Esophagus squamous epithelium (tissue), 4 donors: ENCODE results near the gene DOCK2.

Experiments used
- CTCF ChIP-seq, 6 experiments: fragments of 450-650 bp in 4 of 6; fragments of 200-600 bp in 2 of 6; sonication (generic) in 2 of 6; IDR thresholded peaks; one replicate each; pipeline ENCODE4 v1.5.1; 2016 to 2019; ENCODE audit warnings: antibody characterized with exemption in 6 of 6, mild to moderate bottlenecking in 4 of 6, moderate library complexity in 4 of 6
- POLR2A ChIP-seq, 4 donors: fragments of 450-650 bp; IDR thresholded peaks; one replicate each; pipeline ENCODE4 v1.6.1; 2017; ENCODE audit warnings: antibody characterized with exemption in 4 of 4, mild to moderate bottlenecking in 4 of 4, moderate library complexity in 3 of 4

DNA sequence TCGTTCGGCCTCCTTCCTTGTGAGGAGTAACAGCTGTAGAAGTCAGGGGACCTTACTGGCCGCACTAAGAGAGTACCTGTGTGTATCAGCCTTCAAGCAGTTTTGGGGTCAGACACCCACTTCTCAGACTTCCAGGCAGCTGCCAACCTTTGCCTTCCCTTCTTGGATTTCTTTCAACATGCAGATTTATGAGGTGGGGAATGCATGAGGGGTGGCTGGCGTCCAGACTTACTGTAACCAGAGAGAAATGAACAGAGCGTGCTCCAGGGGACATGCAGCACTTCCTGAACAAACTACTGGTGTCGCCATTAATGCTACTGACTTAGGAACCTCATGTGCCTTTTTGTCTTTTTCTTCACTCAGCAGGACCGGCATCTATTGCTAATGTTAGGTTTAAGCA is 296.5 kb downstream of the DOCK2 start:
- TF ChIP-seq POLR2A (IDR thresholded peaks at IDR 0.05) (no peak), CTCF (IDR thresholded peaks at IDR 0.05) (no peak)
